Muscle of back (tissue), 11 donors: ENCODE measurements around the gene C6orf15. TPM values are rescaled to one million over a fixed set of nuclear protein-coding genes. Genes with fewer than 3 reads are reported as not detected.

Experiments
- DNase-seq, 3 donors: peaks; one replicate each; pipeline versions ENCODE4 v3.0.0 to v3.0.0-alpha.2; 2013
- polyA plus RNA-seq, 10 donors: library from polyadenylated mRNA; unstranded; fragments of 120-200 nt; gene quantifications; one replicate each; pipeline ENCODE4 v1.2.1, GENCODE V29; 2013; ENCODE audit not compliant: insufficient read length in 10 of 10

C6orf15 gene
- polyA plus RNA-seq, 10 donors = not detected

DNA sequence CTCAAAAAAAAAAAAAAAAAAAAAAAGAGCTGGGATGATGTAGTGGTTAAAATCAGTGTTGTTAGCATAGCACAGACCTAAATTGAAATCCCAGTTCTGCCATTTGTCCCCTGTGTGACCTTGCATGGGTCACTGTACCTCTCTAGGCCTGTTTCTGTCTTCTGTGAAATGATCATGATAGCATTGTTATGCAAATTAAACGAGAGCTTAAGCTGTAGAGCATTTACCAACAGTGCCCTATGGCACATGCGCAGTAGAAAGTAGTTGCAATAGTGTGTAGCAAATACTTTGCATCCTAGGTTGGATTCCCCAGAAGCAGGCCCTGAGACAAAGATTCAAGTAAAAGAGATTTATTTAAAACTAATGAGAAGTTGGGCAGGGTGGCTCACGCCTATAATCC is 19.2 kb upstream of the C6orf15 start:
- DNase-seq = no peak

DNA sequence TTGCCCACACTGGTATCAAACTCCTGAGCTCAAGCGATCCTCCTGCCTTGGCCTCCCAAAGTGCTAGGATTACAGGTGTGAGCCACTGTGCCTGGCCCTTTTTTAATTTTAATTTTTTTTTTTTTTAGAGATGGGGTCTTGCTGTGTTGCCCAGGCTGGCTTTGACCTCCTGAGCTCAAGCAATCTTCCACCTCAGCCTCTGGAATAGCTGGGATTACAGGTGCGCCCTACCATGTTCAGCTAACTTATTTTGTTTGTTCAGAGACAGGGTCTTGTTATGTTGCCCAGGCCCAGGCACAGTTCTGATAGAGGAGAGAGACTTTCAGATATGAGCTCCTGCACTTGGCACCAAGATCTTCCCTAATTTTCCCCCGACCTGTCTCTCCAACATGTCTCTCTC is 18.4 kb upstream of the C6orf15 start:
- DNase-seq = no peak

DNA sequence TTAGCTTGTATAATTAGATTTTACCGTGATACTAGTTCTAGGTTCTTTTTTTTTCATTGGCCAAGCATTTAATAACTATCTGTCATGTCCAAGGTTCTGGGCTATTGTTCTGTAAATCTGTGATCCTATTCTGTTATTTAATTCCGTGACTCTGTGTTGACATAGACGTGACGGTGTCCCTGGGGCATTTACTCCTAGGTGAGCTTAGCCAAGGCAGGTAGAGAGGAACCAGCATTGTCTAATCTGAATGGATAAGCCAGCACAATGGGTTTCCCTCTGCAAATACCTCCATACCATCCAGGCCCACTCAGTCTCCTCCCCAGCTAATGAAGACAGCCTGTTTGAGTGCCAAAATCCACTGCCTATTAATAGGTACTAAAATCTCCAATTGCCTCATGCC is 16.8 kb upstream of the C6orf15 start:
- no peak for DNase-seq

DNA sequence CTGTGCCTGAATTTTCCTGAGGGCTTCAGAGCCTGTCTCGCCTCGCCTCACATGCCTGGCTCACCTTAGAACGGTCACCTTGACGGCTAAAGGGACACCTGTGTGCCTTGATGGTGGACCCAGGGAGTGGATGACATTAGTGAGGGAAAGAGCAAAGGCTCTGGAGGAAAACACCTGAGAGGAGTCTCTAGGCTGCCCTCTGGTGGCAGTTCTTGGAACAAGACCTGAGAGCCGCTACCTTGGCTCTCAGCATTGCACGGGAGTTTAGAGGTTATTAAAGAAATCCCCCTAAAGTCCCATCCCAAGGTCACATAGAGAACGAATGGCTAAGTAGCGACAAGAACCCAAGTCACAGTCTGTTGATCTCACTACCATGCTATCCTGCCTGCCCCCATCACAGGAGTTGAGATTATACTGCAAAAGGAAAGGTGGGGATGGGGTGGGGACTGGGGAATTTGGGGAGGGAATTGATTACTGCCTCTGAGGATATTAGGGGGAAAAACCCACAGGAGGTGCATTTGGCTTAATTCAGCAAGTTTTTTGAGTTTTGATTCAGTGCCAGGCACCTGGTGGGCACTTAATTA is 15.8 kb upstream of the C6orf15 start:
- peak in 1 of 3 donors; percentile 48 for DNase-seq

DNA sequence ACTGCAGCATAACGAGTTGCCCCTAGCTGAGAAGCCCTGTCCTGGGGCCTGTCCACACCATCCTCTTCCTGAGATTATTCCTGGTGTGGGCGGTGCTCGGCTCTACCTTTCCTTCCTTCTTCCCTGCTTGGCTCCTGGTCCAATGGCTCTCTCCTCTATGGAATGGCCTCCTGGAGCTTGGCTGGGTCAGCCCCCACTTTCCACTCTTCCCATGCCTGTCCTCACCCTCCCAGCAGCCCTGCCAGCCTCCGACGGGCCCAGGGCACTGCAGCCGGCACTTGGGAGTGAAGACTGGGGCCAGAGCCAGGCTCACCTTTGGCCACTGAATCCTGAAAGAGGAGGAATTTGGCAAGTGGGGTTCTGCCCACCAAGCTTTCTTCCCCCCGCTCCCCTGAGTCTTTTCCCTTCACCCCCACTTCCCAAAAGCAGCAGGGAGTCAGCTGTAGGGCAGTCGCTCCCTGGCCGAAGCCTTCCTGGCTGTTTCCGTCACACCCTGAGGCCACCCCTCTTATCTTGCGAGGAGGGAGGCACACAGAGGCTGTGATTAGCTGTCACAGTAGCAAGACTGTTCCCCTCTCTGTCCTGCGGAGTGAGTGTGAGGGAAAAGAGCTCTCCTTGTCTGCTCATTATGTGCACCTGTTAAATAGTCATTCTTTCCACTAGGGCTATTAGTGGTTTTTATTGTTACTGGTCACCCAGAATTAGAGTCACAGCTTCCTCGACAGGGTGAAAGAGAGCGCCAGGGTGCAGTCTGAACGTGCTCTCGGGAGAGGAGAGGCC is 14.2 kb upstream of the C6orf15 start:
- no peak for DNase-seq

DNA sequence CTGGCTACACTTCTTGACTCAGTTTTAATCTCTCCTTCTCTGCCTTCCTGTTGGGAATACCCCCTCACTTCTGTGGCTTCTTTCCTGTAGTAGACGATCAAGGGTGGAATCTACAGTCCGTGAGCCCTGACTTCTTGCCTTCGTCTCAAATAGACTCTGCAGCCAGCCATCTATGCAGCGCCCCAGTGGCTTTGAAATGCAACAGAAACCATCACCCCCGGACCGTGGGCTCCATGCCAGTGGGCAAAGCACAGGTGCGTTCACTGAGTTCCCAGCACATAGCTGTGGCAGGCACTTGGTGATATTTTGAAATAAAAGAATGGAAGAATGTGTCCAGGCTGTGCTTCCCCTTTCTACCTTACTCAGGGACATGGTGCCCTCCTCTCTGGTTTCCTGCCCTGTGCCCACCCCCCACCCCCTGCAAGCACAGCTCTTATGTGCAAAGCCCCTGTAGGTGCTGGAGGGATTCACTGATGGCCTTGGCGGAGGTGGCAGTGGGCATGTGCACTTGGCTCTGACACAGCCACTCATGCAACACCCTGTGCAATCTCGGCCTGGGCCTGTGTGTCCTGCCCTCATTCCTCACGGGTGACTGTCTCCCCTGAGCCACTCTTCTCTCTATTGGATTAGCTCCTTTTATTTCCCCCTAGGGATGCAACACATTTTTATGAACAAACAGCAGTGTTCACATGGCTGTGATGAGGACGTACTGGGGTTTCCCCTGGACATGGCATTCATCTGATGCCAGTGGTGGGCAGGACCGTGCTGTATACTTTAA is 13.4 kb upstream of the C6orf15 start:
- no peak for DNase-seq

DNA sequence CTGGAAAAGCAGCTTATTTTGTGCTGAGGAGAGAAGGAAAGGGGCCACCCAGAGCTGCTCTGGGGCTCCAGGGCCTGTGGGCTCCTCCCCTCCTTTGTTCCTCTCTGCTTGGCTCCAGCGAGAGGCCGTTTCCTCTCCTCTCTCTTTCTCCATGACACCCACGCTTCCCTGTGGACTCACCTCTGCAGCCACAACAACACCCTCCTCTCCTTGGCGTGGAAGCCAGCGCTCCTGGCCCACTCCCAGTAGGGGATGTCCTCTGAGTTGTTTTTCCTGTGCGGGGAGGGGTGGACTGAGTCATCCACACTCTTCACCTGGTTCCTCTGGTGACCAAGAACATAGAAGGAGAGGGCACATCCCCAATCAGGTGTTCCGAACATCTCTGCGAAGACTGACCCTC is 12.8 kb upstream of the C6orf15 start:
- DNase-seq = peak in 2 of 3 donors; percentile 51 to 79

DNA sequence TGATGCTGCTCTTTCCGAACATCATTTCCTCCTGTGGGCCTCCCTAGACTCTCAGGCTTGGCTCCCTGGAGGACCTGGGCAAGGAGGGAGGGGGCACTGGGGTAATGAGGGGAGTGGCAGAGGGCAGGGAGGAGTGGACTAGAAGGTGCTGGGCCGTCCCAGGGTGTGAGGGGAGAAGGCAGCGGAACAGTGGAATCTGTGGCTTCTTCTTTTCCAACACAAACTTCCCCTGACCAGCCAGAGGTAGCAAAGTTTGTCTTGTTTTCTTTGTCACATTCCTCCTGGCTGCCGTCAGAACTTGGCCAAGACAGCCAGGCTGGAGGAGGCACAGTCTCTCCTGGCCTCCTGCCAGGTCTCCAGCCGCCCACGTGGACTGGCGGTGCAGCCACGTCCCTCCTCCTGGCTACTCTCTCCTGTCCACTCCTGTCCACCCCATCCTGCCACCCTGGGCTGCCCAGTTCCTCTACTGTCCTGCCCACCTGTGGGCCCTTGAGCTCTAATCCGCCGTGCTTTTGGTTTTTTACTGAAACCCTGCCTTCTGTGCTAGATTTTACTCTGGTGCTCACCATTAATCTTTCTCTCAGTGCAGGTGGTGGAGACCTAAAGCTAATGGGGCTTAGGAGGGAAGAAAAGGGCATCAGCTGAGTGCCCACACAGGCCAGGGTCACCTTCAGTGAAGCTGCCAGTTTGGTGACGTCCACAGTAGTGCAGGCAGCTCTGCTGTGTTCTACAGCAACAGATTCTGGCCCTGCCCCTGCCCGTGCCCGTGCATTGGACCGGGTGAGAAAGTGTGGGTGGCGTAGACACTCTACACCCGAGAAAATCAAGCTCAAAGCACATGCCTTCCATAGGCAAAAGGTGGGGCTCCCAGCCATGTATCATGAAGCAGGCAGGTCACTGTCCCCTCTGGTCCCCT is 10.7 kb upstream of the C6orf15 start:
- peak; percentile 34 to 74 (median 69) for DNase-seq

DNA sequence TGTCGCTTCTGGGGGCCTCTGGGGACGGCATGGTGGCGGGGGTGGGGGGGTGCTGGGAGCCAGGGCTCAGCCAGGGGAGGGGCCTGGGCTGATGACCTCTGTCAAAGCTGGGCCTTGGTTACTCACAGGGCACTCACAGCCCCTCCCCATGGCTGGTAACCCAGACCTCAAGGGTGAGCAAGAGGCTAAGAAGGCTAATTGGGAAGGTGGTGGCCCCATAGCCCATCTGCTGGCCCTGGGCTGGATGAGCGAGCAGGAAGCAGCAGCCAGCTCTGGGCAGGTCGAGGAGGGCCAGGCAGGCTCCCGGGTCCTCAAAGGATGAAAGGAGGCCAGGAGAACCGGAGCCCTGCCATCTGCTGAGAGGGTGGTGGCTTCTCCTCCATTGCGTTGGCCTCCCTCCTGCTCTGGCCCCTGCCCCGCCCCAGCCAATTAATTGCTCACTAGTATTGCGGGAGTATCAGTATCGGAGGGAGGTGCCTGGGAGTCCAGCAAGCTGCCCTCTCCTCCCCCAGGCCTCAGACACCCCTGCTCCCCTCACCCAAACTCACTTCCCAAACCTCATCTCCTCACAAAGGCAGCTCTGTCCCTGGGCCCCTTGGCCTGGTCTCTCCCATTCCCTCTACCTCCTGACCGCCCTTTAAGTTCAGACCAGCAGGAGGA is 8.9 kb upstream of the C6orf15 start:
- no peak for DNase-seq

DNA sequence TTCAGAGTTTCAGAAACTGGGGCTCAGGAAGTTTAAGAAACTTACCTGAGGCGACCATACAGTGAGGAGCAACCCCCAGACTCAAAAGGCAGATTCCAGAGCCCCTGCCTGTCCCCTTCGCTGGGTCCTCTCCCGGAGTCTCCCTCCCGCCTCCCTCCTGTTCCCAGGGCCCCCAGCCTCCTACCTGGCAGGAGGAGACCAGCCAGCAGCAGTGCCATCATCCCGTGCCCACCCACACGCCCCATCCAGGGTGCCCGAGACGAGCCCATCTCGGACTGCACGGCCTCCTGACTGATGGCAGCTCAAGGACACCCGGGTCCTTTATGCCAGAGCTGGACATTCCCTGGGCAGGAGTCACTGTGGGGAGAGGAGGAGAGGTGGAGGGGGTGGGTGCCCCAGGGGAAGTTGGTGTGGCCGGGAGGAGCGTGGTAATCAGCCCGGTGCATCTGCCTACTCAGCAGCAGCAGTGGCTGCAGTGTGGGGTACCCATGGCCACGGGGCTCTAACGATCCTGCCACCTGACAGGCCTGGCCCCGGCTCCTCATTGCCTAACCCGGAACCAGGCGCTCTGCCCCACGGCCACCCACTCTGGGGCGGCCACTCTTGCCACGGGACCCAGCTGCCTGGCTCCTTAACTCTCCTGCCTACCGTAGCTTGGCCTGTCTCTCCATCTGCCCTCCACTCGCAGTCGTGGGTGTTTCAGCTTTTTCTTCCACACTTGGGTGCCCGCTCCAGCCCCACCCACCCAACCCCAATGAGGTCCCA is 8.0 kb upstream of the C6orf15 start, which contains the start of gene CDSN:
CDSN (minus strand) TSS at position 296 of the 765 bp plus-strand sequence; CDS start at position 269, 27 bp downstream.
- no peak for DNase-seq

DNA sequence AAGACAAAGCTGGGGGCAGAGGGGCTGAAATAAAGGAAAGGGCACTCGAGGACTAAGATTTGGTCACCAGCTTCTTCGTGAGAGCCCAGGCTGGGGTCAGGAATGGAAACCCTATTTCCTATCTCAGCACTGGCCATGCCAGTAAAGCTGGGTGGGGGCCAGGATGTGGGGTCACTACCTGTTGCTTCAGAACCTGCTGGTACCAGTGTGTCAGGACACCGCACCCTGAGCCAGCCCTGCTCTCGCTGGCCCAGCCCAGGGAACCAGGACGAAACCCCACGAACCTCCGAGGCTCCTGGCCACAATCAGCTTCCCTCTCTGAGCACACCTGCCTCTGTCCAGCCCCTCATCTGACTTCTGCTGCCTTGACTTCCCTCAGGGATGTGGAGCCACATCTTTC is 5.8 kb upstream of the C6orf15 start:
- DNase-seq = no peak

DNA sequence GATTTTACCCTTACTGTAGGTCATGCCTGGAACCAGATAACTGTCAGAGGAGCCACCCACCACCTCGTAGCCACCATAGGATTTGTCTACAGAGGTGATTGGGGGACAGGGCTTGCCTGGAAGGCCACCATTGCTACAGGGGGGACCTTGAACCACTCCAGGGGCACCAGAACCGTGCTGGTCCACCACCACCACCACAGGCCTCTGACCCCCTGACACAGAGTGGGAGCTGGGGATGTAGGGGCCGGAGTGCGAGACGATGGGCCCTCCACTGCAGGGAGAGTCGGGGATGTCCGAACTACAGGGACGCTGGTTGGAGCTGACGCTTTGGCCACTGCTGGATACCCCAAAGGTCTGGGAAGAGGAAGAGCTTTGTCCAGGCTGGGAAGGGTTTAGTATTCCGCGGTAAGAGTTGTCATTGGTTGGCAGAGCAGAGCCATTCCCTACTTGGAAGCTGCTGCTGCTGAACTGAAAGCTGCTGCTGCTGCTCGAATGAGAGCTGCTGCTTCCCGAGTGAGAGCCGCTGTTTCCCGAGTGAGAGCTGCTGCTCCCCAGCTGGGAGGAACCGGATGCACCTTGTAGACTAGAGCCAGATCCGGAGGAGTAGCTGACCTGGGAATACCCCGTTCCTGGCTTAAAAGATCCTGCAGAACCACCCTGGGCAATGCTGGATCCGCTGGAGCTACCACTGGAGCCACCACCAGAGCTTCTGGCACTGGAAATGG is 4.4 kb upstream of the C6orf15 start:
- peak in 1 of 3 donors; percentile 60 for DNase-seq

DNA sequence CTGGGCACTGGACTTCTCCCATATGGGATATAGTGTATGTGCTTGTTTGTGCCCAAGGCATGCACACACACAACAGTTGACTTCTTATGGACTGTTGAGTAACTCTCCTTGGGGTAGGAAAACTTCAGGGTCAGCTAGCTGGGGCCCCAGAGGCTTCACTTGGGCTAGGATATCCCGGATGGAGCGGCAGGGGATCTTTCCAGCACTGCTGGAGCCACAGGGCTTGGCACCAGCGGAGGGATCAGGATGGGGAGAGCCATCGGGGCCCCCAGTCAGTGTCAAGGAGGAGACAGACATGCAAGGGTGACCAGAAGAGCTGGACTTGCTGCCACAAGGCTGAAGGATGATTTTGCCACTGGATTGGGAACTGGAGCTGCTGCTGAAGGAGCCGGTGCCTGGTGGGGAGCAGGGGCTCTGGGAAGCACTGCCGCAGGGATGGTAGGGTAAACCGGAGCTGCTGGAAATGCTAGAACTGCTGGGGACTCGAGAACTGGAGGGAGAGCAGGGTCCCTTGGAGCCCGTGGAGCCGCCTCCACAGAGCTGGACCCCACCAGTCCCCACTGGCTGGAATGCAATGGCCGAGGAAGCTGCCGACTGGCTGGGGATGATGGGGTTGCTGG is 3.7 kb upstream of the C6orf15 start:
- DNase-seq = no peak

DNA sequence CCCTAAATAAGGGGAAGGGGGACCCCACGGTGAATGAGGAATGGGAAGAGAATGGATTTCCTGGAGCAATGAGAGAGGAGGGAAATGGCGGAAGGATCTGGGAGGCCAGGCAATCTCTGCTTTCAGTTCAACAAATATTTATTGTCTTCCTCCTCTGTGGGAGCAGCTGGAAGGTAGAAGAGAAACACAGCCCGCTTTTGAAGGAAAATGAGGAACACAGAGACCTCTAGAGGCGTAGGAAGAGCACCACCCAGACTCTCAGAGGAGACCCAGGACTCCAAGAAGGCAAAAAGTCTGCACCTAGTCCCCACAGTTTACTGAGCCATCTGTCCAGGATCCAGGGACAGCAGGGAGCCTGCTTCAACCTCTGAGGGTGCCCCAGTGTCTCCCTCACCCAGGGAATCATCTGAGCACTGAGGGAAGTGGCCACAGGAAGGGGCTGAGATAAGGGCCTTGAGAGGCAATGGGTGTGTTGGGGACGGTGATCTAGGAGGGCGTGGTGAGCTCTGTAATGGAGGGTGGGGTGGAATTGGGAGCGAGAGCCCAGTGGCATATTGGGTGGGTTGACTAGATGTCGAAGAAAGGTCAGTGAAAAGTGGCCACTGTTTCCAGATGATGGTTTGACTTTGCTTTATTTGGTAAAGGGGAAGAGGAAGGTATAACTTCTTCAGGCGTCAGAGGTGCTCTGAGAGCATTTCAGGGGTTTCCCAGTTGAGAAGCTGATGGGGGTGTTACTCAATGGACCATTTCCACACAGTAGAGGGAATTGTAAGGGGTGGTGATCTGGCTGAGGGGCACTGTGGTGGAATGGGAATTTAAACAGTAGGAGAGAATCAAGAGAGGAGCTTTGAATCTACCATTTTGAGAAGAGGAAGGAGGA is 2.8 kb upstream of the C6orf15 start:
- no peak for DNase-seq

DNA sequence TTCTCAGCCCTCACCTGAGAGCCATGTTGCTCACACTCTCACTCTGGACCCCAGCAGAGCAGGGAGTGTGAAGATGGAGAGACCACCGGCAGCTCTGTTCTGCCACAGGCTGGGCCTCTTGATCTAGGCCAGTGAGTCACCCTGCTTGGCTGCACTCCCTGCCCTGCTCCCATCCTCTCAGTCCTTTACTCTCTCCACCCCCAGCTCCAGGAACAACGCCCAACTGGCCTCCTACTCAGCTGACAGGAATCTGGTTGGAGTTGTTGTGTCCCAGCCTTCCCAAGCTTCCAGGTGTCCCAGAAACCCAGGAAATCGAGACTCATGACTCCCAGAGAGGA is 2.1 kb upstream of the C6orf15 start, which contains the start of gene PSORS1C1:
PSORS1C1 (plus strand) TSS at position 260 of the 338 bp plus-strand sequence. CDS start 14,833 bp downstream, outside the sequence.
- peak; percentile 71 to 88 (median 82) for DNase-seq

DNA sequence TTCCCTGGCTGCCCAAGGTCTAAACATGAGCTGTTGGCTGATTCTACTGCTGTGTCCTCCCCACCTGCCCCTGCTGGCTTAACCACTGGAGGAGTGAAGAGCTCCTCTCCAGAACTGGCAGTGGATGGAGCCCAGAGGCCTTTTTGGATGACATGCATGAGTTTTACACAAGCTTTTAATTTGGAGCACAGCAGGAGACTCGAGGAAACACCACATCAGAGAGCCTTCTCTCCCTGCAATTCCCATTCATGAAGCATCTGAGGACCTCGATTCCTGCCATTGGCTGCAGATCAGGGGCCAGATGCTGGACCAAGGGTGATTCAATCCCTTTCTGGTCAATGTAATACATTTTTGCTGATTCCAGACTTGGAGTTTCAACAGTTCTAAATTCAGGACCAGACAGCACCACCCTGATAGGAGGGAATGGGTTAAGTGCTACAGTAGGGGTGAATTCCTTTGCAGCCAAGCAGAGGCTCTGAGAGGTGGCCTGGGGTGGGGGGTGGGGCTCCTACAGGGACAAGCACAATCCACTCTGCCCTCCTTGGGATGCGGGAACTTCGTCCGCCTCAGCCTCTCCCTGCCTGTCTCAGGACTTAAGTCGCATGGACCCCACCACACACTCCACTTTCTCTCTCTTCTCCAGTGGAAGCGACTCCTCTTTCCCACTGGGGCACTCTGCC is 1.6 kb upstream of the C6orf15 start:
- peak; percentile 41 to 65 (median 47) for DNase-seq

DNA sequence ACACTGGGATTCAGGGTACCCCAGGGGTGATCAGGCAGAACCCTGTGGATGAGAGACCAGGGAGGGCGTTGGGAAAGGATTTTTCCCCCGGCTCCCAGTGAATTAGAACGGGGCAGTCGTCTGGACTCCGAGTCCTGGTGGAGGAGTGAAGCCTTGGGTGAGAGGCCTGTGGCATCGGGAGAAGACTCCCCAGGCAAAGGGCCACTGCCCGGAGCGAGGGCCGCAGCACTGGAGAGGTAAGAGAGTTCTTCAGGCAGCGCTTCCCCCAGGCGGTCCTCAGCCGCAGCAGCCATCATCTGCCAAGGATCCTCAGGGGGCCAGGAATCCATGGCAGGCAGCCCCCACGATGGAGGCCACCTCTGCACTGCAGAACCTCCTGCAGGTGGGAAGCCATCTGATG is 663 bp downstream of the C6orf15 start:
- no peak for DNase-seq
